GM19035 (cell line): ENCODE results near the gene FCER1G.
"Not testable (repeated sequence)": the region's sequence is repeated elsewhere in the genome, so short reads cannot be mapped to it uniquely, and the experiment has no call there.

Experiments used
- ATAC-seq: cut with Tn5 transposase; IDR thresholded peaks from one replicate; pipeline ENCODE4 v1.9.1; 2021; ENCODE audit not compliant: unreplicated experiment

The FCER1G gene

DNA sequence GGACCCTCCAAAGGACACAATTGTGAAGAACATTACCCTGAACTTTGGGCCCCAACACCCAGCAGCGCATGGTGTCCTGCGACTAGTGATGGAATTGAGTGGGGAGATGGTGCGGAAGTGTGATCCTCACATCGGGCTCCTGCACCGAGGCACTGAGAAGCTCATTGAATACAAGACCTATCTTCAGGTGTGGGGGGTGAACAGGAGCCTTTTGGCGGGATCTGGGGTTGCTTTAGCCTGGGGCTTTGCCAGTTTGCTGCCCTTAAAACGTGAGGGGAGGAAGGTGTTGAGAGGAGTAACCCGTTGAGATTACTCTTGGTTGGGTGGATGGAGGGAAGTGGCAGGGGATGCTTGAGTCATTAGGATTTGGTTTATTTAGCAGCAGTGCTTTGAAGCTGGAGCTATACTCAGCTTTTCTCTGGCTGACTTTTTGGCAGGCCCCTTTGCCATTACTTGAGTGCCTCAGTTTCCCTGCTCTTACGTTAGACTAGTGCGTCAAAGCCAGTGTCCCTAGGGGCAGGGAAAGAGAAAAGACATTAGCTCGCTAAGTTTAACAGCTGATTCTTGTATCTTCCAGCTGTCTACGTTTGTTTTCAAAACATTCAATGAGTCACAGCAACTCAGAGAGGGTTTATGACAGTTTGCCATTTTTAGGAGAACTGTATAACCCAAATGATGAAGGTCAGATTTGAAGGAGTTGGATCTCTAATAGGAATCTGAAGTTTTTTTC, 8.5 kb upstream of the FCER1G start:
- ATAC-seq = no peak

DNA sequence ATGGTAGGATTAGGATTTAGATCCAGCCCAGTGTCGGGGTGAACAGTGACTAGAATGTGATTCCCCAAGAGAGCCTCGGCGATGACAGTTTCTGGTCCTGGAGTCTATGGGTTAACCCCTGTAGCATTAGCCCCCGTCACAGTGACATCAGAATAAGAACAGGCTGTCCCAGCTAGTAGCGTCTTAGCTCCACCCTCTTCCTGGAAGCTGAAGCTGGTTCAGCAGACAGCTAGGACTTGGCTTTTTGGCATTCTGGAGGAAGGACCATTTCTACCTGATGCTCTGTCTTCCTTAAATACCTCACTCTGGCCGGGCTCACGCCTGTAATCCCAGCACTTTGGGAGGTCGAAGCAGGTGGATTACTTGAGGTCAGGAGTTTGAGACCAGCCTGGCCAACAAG, 7.9 kb upstream of the FCER1G start:
- ATAC-seq = no peak

DNA sequence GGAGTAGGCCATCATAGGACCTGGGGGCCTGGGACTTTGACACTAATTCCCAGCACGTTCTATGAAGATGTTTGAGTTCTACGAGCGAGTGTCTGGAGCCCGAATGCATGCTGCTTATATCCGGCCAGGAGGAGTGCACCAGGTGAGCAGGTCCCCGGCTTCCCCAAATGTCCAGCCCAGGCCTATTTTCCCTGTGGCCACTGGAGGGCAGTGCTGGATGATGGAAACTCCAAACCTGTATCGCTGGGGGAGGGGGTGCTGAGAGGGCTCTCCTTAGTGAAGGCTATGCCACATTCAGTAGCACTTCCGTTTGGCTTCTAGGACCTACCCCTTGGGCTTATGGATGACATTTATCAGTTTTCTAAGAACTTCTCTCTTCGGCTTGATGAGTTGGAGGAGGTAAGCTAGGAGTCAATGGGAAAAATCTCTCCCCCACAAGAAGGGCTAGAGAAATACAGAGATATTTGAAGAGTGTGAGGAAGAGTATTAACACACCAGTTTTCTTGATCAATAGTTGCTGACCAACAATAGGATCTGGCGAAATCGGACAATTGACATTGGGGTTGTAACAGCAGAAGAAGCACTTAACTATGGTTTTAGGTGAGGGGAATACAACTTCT, 5.2 kb upstream of the FCER1G start:
- ATAC-seq = no peak

DNA sequence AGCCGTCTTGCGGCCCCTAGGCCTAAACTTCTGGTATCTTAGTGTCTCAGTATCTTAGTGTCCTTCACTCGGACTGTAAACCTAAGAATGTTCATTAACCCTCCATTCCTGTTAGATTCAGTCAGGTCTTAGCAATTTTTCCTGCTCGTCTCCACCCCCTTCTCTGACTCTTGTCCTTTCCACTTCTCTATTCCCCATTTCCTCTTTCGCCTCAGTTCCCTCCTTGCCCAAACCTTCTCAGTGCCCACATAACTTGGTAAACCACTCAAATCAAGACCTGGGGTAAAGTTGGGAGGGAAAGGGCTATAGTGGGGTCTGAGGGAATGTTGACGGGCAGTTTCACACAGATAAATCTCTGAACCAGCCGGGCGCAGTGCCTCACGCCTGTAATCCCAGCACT, 726 bp upstream of the FCER1G start:
- ATAC-seq = no peak

DNA sequence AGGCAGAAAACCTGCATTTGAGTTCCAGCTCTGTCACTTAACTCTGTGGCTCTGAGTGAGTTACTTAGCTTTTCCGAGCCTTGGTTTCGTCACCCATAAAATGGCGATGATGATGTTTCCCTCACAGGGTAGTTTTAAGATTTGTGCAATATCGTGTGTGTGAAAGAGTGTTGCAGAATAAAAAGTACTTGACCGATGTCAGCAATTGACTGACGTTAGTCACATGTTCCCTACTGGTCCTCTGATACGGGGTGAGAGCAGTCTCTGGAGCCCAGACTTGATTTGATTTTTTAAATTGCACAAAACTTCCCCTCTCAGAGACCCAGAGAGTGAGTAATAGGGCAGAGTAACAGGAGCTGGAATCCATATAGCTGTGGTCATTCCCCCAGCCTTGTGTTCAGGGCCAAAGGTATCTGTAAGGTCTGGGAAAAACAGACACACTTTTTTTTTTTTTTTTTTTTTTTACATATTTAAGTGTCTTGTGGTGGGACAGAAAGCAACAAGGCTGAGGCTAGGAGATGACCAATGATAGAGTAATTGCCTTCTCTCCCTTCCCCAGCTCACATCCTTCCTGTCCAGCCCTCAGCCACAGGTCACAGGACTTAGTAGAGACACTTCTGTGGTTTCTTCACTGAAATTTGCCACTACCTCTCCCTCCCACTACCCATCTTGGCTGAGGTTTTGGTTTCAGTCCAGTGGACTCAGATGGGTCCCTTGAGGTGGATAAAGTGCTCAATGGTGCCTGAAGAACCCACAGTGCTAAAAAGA, 2.0 kb downstream of the FCER1G start:
- ATAC-seq = peak; percentile 88

DNA sequence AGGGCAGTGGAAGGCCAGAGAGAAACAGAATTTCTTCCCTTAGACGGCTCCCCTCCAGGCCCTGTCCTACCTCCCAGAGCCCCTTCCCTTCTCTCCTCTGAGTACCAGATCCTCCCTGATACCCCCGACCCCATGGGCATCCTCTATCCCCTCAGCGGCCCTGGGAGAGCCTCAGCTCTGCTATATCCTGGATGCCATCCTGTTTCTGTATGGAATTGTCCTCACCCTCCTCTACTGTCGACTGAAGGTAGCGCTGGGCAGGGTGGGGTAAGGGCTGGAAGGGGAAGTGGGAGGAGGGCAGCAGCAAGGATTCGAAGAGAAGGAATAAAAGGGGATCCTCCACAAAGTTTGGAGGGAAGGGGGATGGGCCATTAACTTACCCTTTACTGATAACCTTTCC, 2.7 kb downstream of the FCER1G start:
- no peak for ATAC-seq

DNA sequence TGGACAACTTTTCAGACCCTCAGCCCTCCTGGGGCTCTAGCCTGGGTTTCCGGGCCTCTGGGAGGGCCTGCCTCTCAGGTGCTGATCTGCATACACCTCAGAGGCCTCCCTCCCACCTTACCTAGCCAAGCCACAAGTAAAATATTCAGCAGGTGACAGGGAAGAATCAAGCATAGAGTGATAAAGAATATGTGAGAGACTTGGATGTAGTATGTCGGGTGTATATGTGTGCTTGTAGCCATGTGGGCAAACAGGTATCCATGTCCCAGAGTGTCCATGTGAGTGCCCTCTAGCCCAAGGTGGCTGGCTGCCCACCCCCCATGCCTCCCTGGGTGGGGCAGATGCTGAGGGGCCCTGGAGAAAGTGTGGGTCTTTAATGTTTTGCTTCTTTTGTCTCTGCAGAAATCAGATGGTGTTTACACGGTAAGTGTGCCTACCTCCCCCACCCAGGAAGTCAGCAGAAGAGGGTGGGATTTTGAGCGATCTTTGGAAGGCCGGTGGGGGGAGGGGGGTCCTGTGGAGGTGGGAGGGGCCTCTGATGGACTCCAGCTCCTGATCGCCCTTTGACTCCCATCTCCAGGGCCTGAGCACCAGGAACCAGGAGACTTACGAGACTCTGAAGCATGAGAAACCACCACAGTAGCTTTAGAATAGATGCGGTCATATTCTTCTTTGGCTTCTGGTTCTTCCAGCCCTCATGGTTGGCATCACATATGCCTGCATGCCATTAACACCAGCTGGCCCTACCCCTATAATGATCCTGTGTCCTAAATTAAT, 3.4 kb downstream of the FCER1G start:
- no peak for ATAC-seq

- ATAC-seq = no peak
Measured at GRCh38 chr1:161219078-161219892, 4.2 kb downstream of the FCER1G start.

- no peak for ATAC-seq
Measured at GRCh38 chr1:161220002-161220401, 4.9 kb downstream of the FCER1G start.

DNA sequence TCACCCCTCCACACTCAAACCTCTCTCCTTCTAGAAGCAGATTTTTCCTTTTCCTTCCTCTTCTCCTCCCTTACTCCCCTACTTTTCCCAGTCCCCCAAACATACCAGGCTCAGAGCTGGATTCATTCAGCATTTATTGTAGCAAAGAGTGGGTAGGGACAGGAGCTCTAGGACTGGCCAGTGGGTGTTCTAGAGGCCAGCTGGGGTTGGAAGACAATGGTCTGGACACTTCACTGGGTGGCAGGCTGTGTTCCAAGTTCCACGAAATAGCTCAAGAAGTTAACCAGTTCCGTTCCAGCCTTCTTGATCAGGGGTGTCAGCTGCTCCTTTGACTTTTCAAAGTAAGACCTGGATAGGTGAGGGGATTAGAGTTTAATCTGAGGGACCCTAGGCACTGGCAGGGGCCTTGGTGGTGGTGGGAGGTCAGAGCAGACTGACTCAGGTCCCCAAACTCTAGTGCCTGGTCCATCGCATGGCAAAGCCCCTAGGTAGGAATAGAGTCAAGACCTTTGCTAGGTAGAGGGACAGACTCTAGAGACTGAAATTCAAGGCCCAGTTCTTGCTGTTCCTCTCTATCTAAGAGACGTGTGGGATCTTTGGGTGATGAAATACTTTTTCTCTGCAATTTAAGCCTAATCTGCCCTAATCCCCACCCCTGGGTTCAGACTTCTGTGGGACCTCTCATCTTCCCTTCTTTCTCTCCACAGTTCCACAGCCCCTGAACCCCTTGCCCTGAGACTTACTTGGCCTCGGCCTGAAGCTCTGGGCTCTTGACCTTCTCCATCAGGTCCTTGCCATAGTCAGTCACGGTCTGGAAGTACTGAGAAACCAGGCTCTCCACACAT, 7.3 kb downstream of the FCER1G start:
- no peak for ATAC-seq

DNA sequence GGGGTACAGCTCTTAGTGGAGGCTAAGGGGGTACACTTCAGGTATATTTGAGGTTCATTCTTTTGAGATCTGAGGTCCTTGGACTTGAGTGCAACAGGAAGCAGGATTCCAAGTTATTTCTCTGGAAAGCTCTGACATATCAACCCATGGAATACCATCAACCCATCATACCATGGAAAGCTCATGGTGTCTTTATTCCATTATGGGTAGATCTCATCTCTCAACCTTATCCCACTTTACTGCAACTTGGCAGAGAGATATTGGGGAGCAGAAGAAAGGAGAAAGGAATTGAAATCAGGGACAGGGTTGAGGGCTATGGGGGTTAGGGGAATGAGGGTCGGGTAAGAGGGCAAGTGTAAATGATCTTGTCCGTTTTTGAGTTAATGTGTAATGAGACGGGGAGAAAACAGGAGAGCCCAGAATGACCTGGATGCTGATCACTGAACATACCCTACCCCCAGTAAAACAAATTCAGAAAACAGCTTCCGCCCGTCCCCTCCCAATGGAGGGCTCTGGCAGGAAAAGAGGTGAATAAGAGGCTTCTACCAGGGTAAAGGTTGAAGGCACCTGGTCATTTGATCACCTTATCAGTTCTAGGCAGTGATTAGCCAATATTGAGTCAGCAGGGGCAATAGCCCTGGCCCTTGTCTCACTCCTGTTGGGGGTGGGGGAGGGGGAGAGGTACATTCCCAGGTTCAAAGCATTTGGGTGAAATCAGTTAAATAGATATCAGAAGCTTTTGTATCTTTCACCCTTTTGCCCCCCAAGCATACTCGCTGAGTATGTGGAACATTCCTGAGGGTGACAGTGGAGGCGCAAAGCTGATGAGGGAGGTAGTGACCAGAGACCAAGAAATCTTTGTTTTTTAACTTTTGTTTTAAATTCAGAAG, 9.0 kb downstream of the FCER1G start:
- no peak for ATAC-seq

DNA sequence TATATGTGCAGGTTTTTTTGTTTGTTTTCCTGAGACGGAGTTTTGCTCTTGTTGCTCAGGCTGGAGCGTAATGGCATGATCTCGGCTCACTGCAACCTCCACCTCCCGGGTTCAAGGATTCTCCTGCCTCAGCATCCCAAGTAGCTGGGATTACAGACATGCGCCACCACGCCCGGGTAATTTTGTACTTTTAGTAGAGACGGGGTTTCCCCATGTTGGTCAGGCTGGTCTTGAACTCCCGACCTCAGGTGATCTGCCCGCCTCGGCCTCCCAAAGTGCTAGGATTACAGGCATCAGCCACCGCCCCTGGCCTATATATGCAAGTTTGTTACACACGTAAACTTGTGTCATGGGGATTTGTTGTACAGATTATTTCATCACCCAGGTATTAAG, 9.6 kb downstream of the FCER1G start:
- not testable (repeated sequence) for ATAC-seq

- no peak for ATAC-seq
Measured at GRCh38 chr1:161225178-161225533, 10.1 kb downstream of the FCER1G start.

DNA sequence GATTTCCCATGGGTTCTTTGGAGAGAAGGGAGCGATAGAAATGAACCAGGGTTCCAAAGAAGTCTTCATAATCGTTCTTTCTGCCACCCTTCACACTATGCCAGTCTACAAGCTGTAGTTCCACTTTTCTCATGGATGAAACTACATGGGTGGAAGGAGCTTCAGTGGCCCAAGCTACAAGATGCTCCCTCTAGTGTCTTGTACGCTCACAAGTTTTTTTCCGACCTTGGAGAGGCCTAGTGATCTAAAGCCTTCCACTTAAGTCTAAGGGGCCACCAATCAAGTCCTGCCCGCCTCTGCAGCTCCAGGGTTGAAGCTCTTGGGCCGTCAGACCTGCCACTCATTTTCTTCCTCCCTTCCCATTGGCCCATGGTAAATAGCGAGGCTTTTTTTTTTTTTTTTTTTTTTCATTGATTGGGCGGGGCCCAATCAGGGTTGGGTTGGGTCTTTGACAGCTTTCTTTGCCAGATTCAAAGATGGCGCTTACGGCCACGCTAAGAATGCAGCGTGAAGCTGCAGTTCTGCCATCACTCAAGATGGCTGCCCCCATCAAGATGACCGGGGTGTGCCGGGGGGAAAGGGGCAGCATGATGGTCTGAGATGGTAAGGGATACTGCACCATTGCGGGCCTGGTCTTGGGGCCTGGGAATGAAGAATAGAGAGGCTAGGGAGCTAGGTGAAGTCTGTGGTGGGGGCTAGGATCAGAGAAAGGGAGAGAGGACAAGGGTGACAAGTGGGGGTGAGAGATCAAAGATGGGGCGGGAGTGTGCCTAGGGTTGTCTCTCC, 10.6 kb downstream of the FCER1G start, which contains the start of gene TOMM40L:
TOMM40L (plus strand) TSS at position 527 of the 786 bp plus-strand sequence. CDS start 430 bp downstream, outside the sequence.
- ATAC-seq = peak; percentile 97

DNA sequence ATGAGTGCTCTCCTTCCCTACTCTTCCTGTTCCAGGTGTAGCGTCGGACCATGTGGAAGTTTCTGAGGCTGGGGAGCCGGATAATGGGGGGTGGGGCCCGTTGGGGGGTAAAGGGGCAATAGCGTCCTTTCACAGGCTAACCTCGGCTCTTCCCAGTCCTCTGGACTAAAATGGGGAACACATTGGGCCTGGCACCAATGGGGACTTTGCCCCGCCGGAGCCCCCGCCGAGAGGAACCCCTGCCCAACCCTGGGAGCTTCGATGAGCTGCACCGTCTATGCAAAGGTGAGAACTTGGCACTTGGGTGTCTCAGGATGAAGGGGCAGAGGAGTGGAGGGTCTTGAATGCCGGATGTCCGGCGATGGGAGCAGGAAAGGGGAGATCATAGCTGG, 11.2 kb downstream of the FCER1G start:
- ATAC-seq = no peak

- no peak for ATAC-seq
Measured at GRCh38 chr1:161226759-161227158, 11.7 kb downstream of the FCER1G start.

- peak; percentile 42 for ATAC-seq
Measured at GRCh38 chr1:161227196-161227871, 12.2 kb downstream of the FCER1G start.
